HG03565 (cell line): ENCODE data around the gene EFHC1.
A peak's percentile ranks its signal among the peaks of the same experiment; 100 is the strongest.

Experiments used
- ATAC-seq: cut with Tn5 transposase; IDR thresholded peaks from one replicate; pipeline ENCODE4 v1.9.1; 2021; ENCODE audit warnings: mild to moderate bottlenecking, moderate library complexity; ENCODE audit not compliant: unreplicated experiment

EFHC1 gene

GRCh38 chr6:52551483-52552277 lies 131.5 kb downstream of the EFHC1 start:
- no peak for ATAC-seq

GRCh38 chr6:52552278-52552643 lies 132.1 kb downstream of the EFHC1 start:
- peak; percentile 92 for ATAC-seq

GRCh38 chr6:52553158-52553557 lies 133.0 kb downstream of the EFHC1 start:
- ATAC-seq, result no peak

GRCh38 chr6:52553719-52554118 lies 133.6 kb downstream of the EFHC1 start:
- ATAC-seq, result no peak

GRCh38 chr6:52554684-52555280 lies 134.6 kb downstream of the EFHC1 start:
- ATAC-seq, result no peak

- no peak for ATAC-seq
Measured at GRCh38 chr6:52555518-52556233, 135.5 kb downstream of the EFHC1 start.

- no peak for ATAC-seq
Measured at GRCh38 chr6:52557389-52558265, 137.5 kb downstream of the EFHC1 start.

- ATAC-seq, result no peak
Measured at GRCh38 chr6:52558266-52559000, 138.3 kb downstream of the EFHC1 start.

- no peak for ATAC-seq
Measured at GRCh38 chr6:52560462-52560861, 140.3 kb downstream of the EFHC1 start.

GRCh38 chr6:52562911-52563310 lies 142.8 kb downstream of the EFHC1 start:
- ATAC-seq, result no peak

GRCh38 chr6:52564856-52565255 lies 144.7 kb downstream of the EFHC1 start:
- no peak for ATAC-seq

- ATAC-seq, result no peak
Measured at GRCh38 chr6:52566201-52566600, 146.1 kb downstream of the EFHC1 start.

- no peak for ATAC-seq
Measured at GRCh38 chr6:52566853-52567279, 146.7 kb downstream of the EFHC1 start.

- no peak for ATAC-seq
Measured at GRCh38 chr6:52568320-52568719, 148.2 kb downstream of the EFHC1 start.

GRCh38 chr6:52570291-52570700 lies 150.2 kb downstream of the EFHC1 start:
- no peak for ATAC-seq

GRCh38 chr6:52571099-52571755 lies 151.1 kb downstream of the EFHC1 start:
- ATAC-seq, result no peak

GRCh38 chr6:52572536-52572935 lies 152.4 kb downstream of the EFHC1 start:
- ATAC-seq, result no peak

- no peak for ATAC-seq
Measured at GRCh38 chr6:52573295-52573694, 153.2 kb downstream of the EFHC1 start.
